ENCODE data around the gene TMEM217. TPM values are rescaled to one million over a fixed set of nuclear protein-coding genes. Genes with fewer than 3 reads are reported as not detected.

Gene TMEM217
- total and polyA plus RNA-seq, 8 donors: 2.1 to 5.3 (median 2.5) TPM

- TF ChIP-seq CTCF (IDR thresholded peaks at IDR 0.05): no peak
- Histone ChIP-seq H3K4me1 (peaks cover 0 to 68% of the 10 kb centered on the region in 2 donors), H3K36me3 (peaks cover 3 to 52% of the 10 kb centered on the region in 2 donors), H3K4me3 (peak overlapping the region; percentile 73 to 95), H3K27ac (peak overlapping the region; percentile 5 to 97), H3K9me3 (no peaks in the 10 kb centered on the region), H3K27me3 (no peaks in the 10 kb centered on the region)
- ATAC-seq (no peak), DNase-seq (no peak)
- intact Hi-C loops (cut with DNase I): loop anchor here (5.0 to 10.0 kb wide), 3 partner anchors 118 to 148 kb away; no protein-coding TSS in a partner anchor
Observed at GRCh38 chr6:37172912-37173492, 84.9 kb downstream of the TMEM217 start.

- H3K4me3 ChIP-seq: peak overlapping the region; percentile 73 to 95
- no peaks in the 10 kb centered on the region for H3K27me3 ChIP-seq
- intact Hi-C loops (cut with DNase I): loop anchor here (5.0 to 10.0 kb wide), 3 partner anchors 117 to 147 kb away; no protein-coding TSS in a partner anchor
- H3K27ac ChIP-seq: peak overlapping the region; percentile 92 to 97
- H3K36me3 ChIP-seq: peaks cover 3 to 52% of the 10 kb centered on the region in 2 donors
- peak; percentile 88 to 93 for TF ChIP-seq CTCF (IDR thresholded peaks at IDR 0.05)
- peaks cover 0 to 62% of the 10 kb centered on the region in 2 donors for H3K4me1 ChIP-seq
- H3K9me3 ChIP-seq: no peaks in the 10 kb centered on the region
- DNase-seq: peak; percentile 83 to 89 (median 87)
- ATAC-seq: peak; percentile 50
Observed at GRCh38 chr6:37171970-37172812, 85.8 kb downstream of the TMEM217 start.

GRCh38 chr6:37171201-37171969 lies 86.6 kb downstream of the TMEM217 start:
- peak in 3 of 4 donors; percentile 37 to 87 (median 57) for DNase-seq
- H3K27me3 ChIP-seq: no peaks in the 10 kb centered on the region
- H3K9me3 ChIP-seq: no peaks in the 10 kb centered on the region
- H3K36me3 ChIP-seq: peaks cover 3 to 50% of the 10 kb centered on the region in 2 donors
- intact Hi-C loops (cut with DNase I): loop anchor here (5.0 to 10.0 kb wide), 3 partner anchors 117 to 147 kb away; no protein-coding TSS in a partner anchor
- peak overlapping the region; percentile 73 to 95 for H3K4me3 ChIP-seq
- TF ChIP-seq CTCF (IDR thresholded peaks at IDR 0.05): no peak
- peak; percentile 8 for ATAC-seq
- peaks cover 0 to 54% of the 10 kb centered on the region in 2 donors for H3K4me1 ChIP-seq
- peak overlapping the region; percentile 92 to 97 for H3K27ac ChIP-seq

GRCh38 chr6:37170273-37171200 lies 87.4 kb downstream of the TMEM217 start:
- DNase-seq: peak in 3 of 4 donors; percentile 32 to 62 (median 44)
- peaks cover 3 to 42% of the 10 kb centered on the region in 2 donors for H3K36me3 ChIP-seq
- intact Hi-C loops (cut with DNase I): loop anchor here (5.0 to 10.0 kb wide), 3 partner anchors 116 to 146 kb away; no protein-coding TSS in a partner anchor

More at GRCh38 chr6:37170273-37171200, 87.4 kb downstream of the TMEM217 start:
- ATAC-seq: peak; percentile 4
- H3K27me3 ChIP-seq: no peaks in the 10 kb centered on the region
- H3K9me3 ChIP-seq: no peaks in the 10 kb centered on the region
- H3K4me3 ChIP-seq: peak overlapping the region; percentile 73 to 95
- TF ChIP-seq CTCF (IDR thresholded peaks at IDR 0.05): peak in 1 of 2 donors; percentile 11
- peak overlapping the region; percentile 92 to 97 for H3K27ac ChIP-seq
- peaks cover 0 to 46% of the 10 kb centered on the region in 2 donors for H3K4me1 ChIP-seq
